ENCODE results near the gene VAV1.
A peak's percentile ranks its signal among the peaks of the same experiment; 100 is the strongest.

The VAV1 gene

DNA sequence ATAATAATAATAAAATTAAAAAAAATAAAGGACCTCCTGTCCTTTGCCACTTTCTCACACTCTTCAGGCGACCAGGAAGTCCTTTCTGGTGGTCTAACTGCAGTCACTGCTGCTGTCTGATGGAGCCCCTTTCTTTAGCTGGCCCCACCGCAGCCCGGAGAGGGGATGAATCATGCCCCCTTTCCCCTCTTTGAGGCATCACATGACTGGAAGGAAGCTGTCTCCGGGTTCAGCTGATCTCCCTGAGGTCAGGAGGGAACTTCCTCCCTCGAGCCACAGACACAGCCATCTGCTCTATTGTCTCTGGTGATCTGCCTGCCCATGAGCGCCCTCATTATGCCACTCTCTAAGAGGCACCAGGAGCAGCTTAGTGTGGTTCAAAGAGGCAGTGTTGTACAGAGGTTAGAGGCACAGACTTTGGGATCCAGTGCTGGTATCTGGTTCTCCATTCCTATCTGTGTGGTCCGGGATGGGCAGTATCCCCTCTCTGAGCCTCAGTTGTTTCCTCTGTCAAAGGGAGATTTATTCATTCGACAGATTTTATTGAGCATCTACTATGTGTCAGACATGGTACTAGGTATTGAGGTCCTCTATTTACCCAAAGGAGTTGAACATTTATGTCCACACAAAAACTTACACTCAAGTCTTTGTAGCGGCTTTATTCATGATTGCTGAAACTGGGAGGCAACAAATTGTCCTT lies 30.0 kb downstream of the VAV1 start:
- Histone ChIP-seq H3K4me2 (ENCODE audit: insufficient read depth, low read length) (peak overlapping the region; percentile 82), H3K27me3 (ENCODE audit: insufficient read depth, low read length, poor library complexity) (no peaks in the 10 kb centered on the region), H3K9ac (ENCODE audit: low read depth, low read length) (peak overlapping the region; percentile 70), H4K20me1 (ENCODE audit: insufficient read depth, low read length) (no peaks in the 10 kb centered on the region; the same call in 1 of the 2 replicates), H3K79me2 (ENCODE audit: insufficient read depth, low read length) (peaks cover 74% of the 10 kb centered on the region), H3K4me3 (ENCODE audit: low read depth in 1 of 2, low read length in 2 of 2) (peak overlapping the region in 1 of 2 experiments; percentile 46; a peak in 2 of 4 replicates), H2AFZ (ENCODE audit: low read depth, low read length) (peak overlapping the region; percentile 30; the same call in 1 of the 2 replicates), H3K36me3 (ENCODE audit: insufficient read depth, low read length) (no peaks in the 10 kb centered on the region), H3K27ac (ENCODE audit: low read length) (peak overlapping the region; percentile 83), H3K9me3 (ENCODE audit: insufficient read depth, low read length, severe bottlenecking) (no peaks in the 10 kb centered on the region), H3K4me1 (ENCODE audit: insufficient read depth, low read length) (peaks cover 33% of the 10 kb centered on the region)
- DNase-seq (peak; percentile 85), ATAC-seq (ENCODE audit: insufficient read depth, low read depth) (peak; percentile 63)
- TF ChIP-seq EZH2 (IDR thresholded peaks at IDR 0.05; ENCODE audit: borderline replicate concordance, low read depth, low read length, severe bottlenecking): no peak
- peak; percentile 66 for TF ChIP-seq CTCF (IDR thresholded peaks at IDR 0.05; ENCODE audit: borderline replicate concordance, extremely low read depth, low read length, poor library complexity, severe bottlenecking)

GRCh38 chr19:6803036-6803404 lies 30.5 kb downstream of the VAV1 start:
- DNase-seq: no peak
- Histone ChIP-seq H3K4me2 (ENCODE audit: insufficient read depth, low read length) (peak overlapping the region; percentile 82), H3K79me2 (ENCODE audit: insufficient read depth, low read length) (peaks cover 70% of the 10 kb centered on the region), H4K20me1 (ENCODE audit: insufficient read depth, low read length) (no peaks in the 10 kb centered on the region; the same call in 1 of the 2 replicates), H3K4me3 (ENCODE audit: low read depth in 1 of 2, low read length in 2 of 2) (no peak overlapping the region), H3K9me3 (ENCODE audit: insufficient read depth, low read length, severe bottlenecking) (no peaks in the 10 kb centered on the region), H3K36me3 (ENCODE audit: insufficient read depth, low read length) (no peaks in the 10 kb centered on the region), H3K27ac (ENCODE audit: low read length) (peak overlapping the region; percentile 83), H2AFZ (ENCODE audit: low read depth, low read length) (peak overlapping the region; percentile 30; the same call in 1 of the 2 replicates), H3K27me3 (ENCODE audit: insufficient read depth, low read length, poor library complexity) (no peaks in the 10 kb centered on the region), H3K4me1 (ENCODE audit: insufficient read depth, low read length) (peaks cover 33% of the 10 kb centered on the region), H3K9ac (ENCODE audit: low read depth, low read length) (peak overlapping the region; percentile 70)
- ATAC-seq (ENCODE audit: insufficient read depth, low read depth): no peak
- no peak for TF ChIP-seq CTCF (IDR thresholded peaks at IDR 0.05; ENCODE audit: borderline replicate concordance, extremely low read depth, low read length, poor library complexity, severe bottlenecking)
- no peak for TF ChIP-seq EZH2 (IDR thresholded peaks at IDR 0.05; ENCODE audit: borderline replicate concordance, low read depth, low read length, severe bottlenecking)

- no peak for TF ChIP-seq EZH2 (IDR thresholded peaks at IDR 0.05; ENCODE audit: borderline replicate concordance, low read depth, low read length, severe bottlenecking)
- TF ChIP-seq CTCF (IDR thresholded peaks at IDR 0.05; ENCODE audit: borderline replicate concordance, extremely low read depth, low read length, poor library complexity, severe bottlenecking): no peak
- H3K9me3 ChIP-seq (ENCODE audit: insufficient read depth, low read length, severe bottlenecking): no peaks in the 10 kb centered on the region
- no peaks in the 10 kb centered on the region; the same call in 1 of the 2 replicates for H3K36me3 ChIP-seq (ENCODE audit: insufficient read depth, low read length)
- peaks cover 13% of the 10 kb centered on the region for H3K4me1 ChIP-seq (ENCODE audit: insufficient read depth, low read length)
- ATAC-seq (ENCODE audit: insufficient read depth, low read depth): no peak
- peak; percentile 25 for DNase-seq
- no peak overlapping the region for H3K4me3 ChIP-seq (ENCODE audit: low read depth in 1 of 2, low read length in 2 of 2)
- H3K9ac ChIP-seq (ENCODE audit: low read depth, low read length): no peak overlapping the region
- H2AFZ ChIP-seq (ENCODE audit: low read depth, low read length): no peak overlapping the region
- H3K27ac ChIP-seq (ENCODE audit: low read length): no peak overlapping the region
- H4K20me1 ChIP-seq (ENCODE audit: insufficient read depth, low read length): peaks cover 5% of the 10 kb centered on the region; the same call in 1 of the 2 replicates
- peaks cover 76% of the 10 kb centered on the region for H3K79me2 ChIP-seq (ENCODE audit: insufficient read depth, low read length)
- no peak overlapping the region for H3K4me2 ChIP-seq (ENCODE audit: insufficient read depth, low read length)
- H3K27me3 ChIP-seq (ENCODE audit: insufficient read depth, low read length, poor library complexity): no peaks in the 10 kb centered on the region
Observed at GRCh38 chr19:6806488-6806887, 34.0 kb downstream of the VAV1 start.

Measured in DND-41 (cell line).